GM12892 (cell line): ENCODE data around the gene KLHL6.

Source experiments
- POLR2A ChIP-seq: IDR thresholded peaks from 2 replicates; pipeline ENCODE4 v1.6.1; 2011; ENCODE audit warnings: low read depth, low read length, control low read depth
- POLR2AphosphoS5 ChIP-seq: IDR thresholded peaks from 2 replicates; pipeline ENCODE4 v1.6.1; 2011; ENCODE audit warnings: low read depth, low read length, control low read depth
- TAF1 ChIP-seq: IDR thresholded peaks from 2 replicates; pipeline ENCODE4 v1.6.1; 2011; ENCODE audit warnings: low read depth, mild to moderate bottlenecking, control low read depth, low read length, borderline replicate concordance

GRCh38 chr3:183449791-183450190 is 105.7 kb downstream of the KLHL6 start:
- no peak for TF ChIP-seq POLR2A
- TF ChIP-seq POLR2AphosphoS5 = no peak
- TF ChIP-seq TAF1 = no peak
